Adrenal gland (tissue), 12 donors: ENCODE results near the gene TPSG1. TPM values are rescaled to one million over a fixed set of nuclear protein-coding genes. Genes with fewer than 3 reads are reported as not detected.
A peak's percentile ranks its signal among the peaks of the same experiment; 100 is the strongest.

ENCODE experiments used
- DNase-seq, 7 donors: peaks; one replicate each; pipeline ENCODE4 v3.0.0-alpha.2; 2019 to 2020
- H3K27ac ChIP-seq, 5 donors: fragments of 200-600 bp; sonication (generic) in 4 of 5; 1 replicate in 3 of 5; 2 replicates in 2 of 5; pipeline versions ENCODE4 v1.5.1 to v1.8.0; 2016 to 2020; ENCODE audit warnings: mild to moderate bottlenecking in 1 of 5
- H3K27me3 ChIP-seq: fragments of 200-600 bp; 2 replicates; pipeline ENCODE4 v1.8.0; 2021
- H3K36me3 ChIP-seq, 2 donors: fragments of 200-600 bp; replicated peaks in 1 of 2; 1 replicate in 1 of 2; 2 replicates in 1 of 2; pipeline versions ENCODE4 v1.5.1 to v1.8.0; 2018 to 2022
- H3K4me1 ChIP-seq, 2 donors: fragments of 200-600 bp; replicated peaks in 1 of 2; 1 replicate in 1 of 2; 2 replicates in 1 of 2; pipeline versions ENCODE4 v1.5.1 to v1.8.0; 2018 to 2021
- H3K4me3 ChIP-seq, 4 donors: fragments of 200-600 bp; sonication (generic) in 3 of 4; one replicate each; pipeline ENCODE4 v1.5.1; 2016 to 2018
- H3K9me3 ChIP-seq, 3 donors: fragments of 200-600 bp; sonication (generic) in 1 of 3; replicated peaks in 1 of 3; 1 replicate in 2 of 3; 2 replicates in 1 of 3; pipeline versions ENCODE4 v1.5.1 to v1.8.0; 2016 to 2021
- POLR2A ChIP-seq, 2 donors: fragments of 450-650 bp; IDR thresholded peaks; one replicate each; pipeline ENCODE4 v1.6.1; 2017; ENCODE audit warnings: antibody characterized with exemption in 2 of 2, mild to moderate bottlenecking in 2 of 2, moderate library complexity in 1 of 2
- WGBS, 4 donors: extraction: QIAGEN DNeasy Blood & Tissue Kit in 2 of 4; methylation state at CpG; one replicate each; pipeline versions ENCODE4 v1.1.5 to v1.1.7; 2013 to 2017; 5-methylcytosine and 5-hydroxymethylcytosine counted together
- intact Hi-C, 2 donors: fragments of 100-400 bp; cut with DNase I; formaldehyde crosslinking; loops; one replicate each; pipeline versions ENCODE4 v1.14.1 to v1.15.0; 2022 to 2023
- polyA plus RNA-seq, 3 donors: library from polyadenylated mRNA; stranded (reverse); fragments of 200-250 nt in 2 of 3; fragments of 350-450 nt in 1 of 3; fragmentation: Illumina TruSeq in 1 of 3; extraction: RNeasy Lipid Tissue Mini Kit (QIAGEN cat#74804) in 1 of 3; gene quantifications; one replicate each; pipeline ENCODE4 v1.2.3, GENCODE V29; 2013 to 2014
- total RNA-seq, 9 donors: library from RNA; depleted of rRNA in 4 of 9; stranded (reverse); fragments of >200 nt in 4 of 9; fragments of 120-200 nt in 1 of 9; fragmentation: NEBNext Ultra II Directional in 1 of 9; extraction: Animal tissue kit (Norgen Biotek cat#: 25700) in 1 of 9; gene quantifications; one replicate each; pipeline versions ENCODE4 v1.1.0 to v1.2.4, GENCODE V29; 2013 to 2023
- TF ChIP-seq, protein P1 (sequence below), 6 experiments: fragments of 450-650 bp in 4 of 6; fragments of 200-600 bp in 2 of 6; sonication (generic) in 1 of 6; IDR thresholded peaks; 1 replicate in 5 of 6; 2 replicates in 1 of 6; pipeline versions ENCODE4 v1.5.1 to v1.8.0; 2016 to 2021; ENCODE audit warnings: antibody characterized with exemption in 6 of 6, mild to moderate bottlenecking in 2 of 6, moderate library complexity in 1 of 6
- donor health status: healthy with polysubstance abuse.
- donor health status: Bipolar disorder and iron deficiency.
- donor health status: DM: yes; HTN: yes; CAD: no.
- donor health status: DM: no; HTN: no; CAD: no.
- donor health status: DM: no; HTN: no; CAD: no.
- donor health status: DM: yes; HTN: yes; CAD: no.

The TPSG1 gene
- total and polyA plus RNA-seq, 12 donors = 0.18 to 5.5 (median 0.34) TPM; not detected in 7

- peak; percentile 73 to 85 (median 84) for DNase-seq
- Histone ChIP-seq H3K4me1 (peaks cover 0 to 12% of the 10 kb centered on the region in 2 donors), H3K27ac (peak overlapping the region in 2 of 5 donors; percentile 67 to 70), H3K36me3 (no peaks in the 10 kb centered on the region), H3K9me3 (no peaks in the 10 kb centered on the region), H3K27me3 (no peaks in the 10 kb centered on the region), H3K4me3 (peak overlapping the region in 1 of 4 donors; percentile 22)
- 14 to 46% (median 17%) methylated on average over 14 to 61 of the region's 61 CpGs for WGBS, 4 donors
- intact Hi-C loops = loop anchor here in 1 of 2 donors (1.0 kb wide), 1 partner anchor 89 kb away; no protein-coding TSS in a partner anchor
- TF ChIP-seq POLR2A (IDR thresholded peaks at IDR 0.05) = no peak
- TF ChIP-seq, protein P1, sequence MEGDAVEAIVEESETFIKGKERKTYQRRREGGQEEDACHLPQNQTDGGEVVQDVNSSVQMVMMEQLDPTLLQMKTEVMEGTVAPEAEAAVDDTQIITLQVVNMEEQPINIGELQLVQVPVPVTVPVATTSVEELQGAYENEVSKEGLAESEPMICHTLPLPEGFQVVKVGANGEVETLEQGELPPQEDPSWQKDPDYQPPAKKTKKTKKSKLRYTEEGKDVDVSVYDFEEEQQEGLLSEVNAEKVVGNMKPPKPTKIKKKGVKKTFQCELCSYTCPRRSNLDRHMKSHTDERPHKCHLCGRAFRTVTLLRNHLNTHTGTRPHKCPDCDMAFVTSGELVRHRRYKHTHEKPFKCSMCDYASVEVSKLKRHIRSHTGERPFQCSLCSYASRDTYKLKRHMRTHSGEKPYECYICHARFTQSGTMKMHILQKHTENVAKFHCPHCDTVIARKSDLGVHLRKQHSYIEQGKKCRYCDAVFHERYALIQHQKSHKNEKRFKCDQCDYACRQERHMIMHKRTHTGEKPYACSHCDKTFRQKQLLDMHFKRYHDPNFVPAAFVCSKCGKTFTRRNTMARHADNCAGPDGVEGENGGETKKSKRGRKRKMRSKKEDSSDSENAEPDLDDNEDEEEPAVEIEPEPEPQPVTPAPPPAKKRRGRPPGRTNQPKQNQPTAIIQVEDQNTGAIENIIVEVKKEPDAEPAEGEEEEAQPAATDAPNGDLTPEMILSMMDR (IDR thresholded peaks at IDR 0.05) = peak; percentile 84 to 99 (median 94)
Measured at GRCh38 chr16:1194665-1195392, 30.2 kb downstream of the TPSG1 start.

DNA sequence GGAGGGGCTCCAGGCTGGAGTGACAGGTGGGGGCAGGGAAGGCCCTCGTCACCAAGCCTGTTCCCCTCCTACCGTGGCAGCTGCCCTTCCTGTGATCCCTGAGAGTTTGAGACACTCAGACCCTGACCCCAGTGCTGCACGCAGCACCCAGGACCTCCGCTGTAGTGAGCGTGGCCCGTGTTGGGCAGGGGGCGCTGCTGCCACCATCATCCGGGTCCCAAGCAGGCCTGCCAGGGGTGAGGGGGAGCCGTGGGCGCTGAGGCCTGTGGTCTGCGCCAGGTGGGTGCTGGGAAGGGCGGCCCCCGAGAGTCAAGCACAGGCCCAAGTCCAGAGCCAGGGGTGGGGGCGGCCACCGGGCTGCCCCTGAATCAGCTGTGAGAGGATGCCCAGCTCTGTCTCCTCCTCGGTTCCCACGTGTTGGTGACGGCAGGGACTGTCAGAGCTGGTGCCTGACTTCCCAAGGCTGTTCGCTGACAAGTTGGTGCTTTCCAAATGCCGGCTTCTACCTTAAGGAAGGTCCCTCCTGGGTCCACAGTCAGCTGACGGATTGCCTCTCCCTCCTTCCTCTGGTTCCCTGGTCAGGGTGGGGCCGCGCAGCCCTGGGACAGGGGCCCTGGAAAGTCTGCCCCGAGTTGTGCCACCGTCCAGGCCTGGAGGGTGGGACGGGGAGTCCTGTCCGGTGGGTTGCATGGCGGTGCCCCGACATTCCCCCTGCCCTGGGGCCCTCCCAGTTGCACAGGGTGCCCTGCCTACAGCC, 31.1 kb downstream of the TPSG1 start:
- no peaks in the 10 kb centered on the region for H3K9me3 ChIP-seq
- WGBS, 4 donors = 54 to 65% (median 58%) methylated on average over 10 to 29 of the region's 29 CpGs
- H3K27ac ChIP-seq = peak overlapping the region in 2 of 5 donors; percentile 67 to 70
- intact Hi-C loops = loop anchor here in 1 of 2 donors (1.0 kb wide), 1 partner anchor 88 kb away; no protein-coding TSS in a partner anchor
- no peak overlapping the region for H3K4me3 ChIP-seq
- no peaks in the 10 kb centered on the region for H3K36me3 ChIP-seq
- peak; percentile 68 to 89 (median 78) for DNase-seq
- peaks cover 0 to 12% of the 10 kb centered on the region in 2 donors for H3K4me1 ChIP-seq
- TF ChIP-seq, protein P1 (IDR thresholded peaks at IDR 0.05) = no peak
- TF ChIP-seq POLR2A (IDR thresholded peaks at IDR 0.05) = peak in 1 of 2 donors; percentile 11
- H3K27me3 ChIP-seq = no peaks in the 10 kb centered on the region

DNA sequence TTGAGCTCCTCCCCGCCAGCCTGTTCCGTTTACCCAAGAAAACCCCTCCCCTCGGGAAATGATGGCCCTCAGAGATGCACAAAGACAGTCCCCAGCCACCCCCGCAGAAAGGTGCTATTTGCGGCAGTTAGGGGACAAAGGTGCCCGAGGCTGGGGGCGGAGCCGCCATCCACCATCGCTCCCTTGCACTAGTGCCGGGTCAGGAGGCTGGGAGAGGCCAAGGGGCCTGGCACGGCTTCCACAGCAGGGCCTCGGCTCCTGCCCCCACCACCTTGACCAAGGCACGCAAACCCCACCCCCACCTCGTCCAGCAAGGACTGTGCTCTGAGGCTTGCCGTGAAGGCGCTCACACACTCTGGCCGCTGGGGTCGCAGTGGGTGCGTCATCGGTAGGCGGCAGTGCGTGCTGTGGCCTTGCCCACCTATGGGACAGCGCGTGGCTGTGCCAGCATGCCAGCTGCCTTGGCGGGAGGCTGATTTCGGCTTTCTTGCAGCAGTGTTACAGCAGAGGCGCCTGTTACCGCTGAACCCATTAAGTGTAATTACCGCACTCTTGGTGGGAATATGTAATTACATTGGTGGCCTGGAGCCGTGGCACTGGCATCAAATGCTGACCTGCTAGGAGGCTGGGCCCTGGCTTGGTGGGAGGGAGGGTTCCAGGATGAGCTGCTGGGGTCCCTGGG, 31.8 kb downstream of the TPSG1 start:
- intact Hi-C loops = no loop called here
- no peak overlapping the region for H3K4me3 ChIP-seq
- H3K9me3 ChIP-seq = no peaks in the 10 kb centered on the region
- peak overlapping the region in 2 of 5 donors; percentile 67 to 70 for H3K27ac ChIP-seq
- H3K4me1 ChIP-seq = peaks cover 0 to 12% of the 10 kb centered on the region in 2 donors
- H3K27me3 ChIP-seq = no peaks in the 10 kb centered on the region
- WGBS, 4 donors = 42 to 92% (median 77%) methylated on average over 2 to 30 of the region's 30 CpGs
- H3K36me3 ChIP-seq = no peaks in the 10 kb centered on the region
- TF ChIP-seq POLR2A (IDR thresholded peaks at IDR 0.05) = no peak
- TF ChIP-seq, protein P1 (IDR thresholded peaks at IDR 0.05) = no peak
- DNase-seq = peak in 2 of 7 donors; percentile 33 to 74
